NOMO-1 treated with dmso at 0.1 percent for 144 hours (cell line): Measurements from ENCODE around the gene FHDC1.

Experiments used
- DNase-seq: peaks from one replicate; lab custom pipeline; 2025; ENCODE audit not compliant: unreplicated experiment; lab: John Stamatoyannopoulos, UW

The FHDC1 gene

GRCh38 chr4:152936446-152937335 is 568 bp downstream of the FHDC1 start:
- no peak for DNase-seq

- no peak for DNase-seq
Measured at GRCh38 chr4:152937336-152938236, 1.5 kb downstream of the FHDC1 start.

- DNase-seq: no peak
Measured at GRCh38 chr4:152938237-152938947, 2.3 kb downstream of the FHDC1 start.

GRCh38 chr4:152939621-152940020 is 3.5 kb downstream of the FHDC1 start:
- no peak for DNase-seq

- DNase-seq: no peak
Measured at GRCh38 chr4:152940461-152940860, 4.3 kb downstream of the FHDC1 start.

GRCh38 chr4:152941411-152941810 is 5.3 kb downstream of the FHDC1 start:
- DNase-seq: no peak

- DNase-seq: no peak
Measured at GRCh38 chr4:152942346-152942745, 6.2 kb downstream of the FHDC1 start.

- no peak for DNase-seq
Measured at GRCh38 chr4:152943672-152944071, 7.5 kb downstream of the FHDC1 start.

- no peak for DNase-seq
Measured at GRCh38 chr4:152944666-152945320, 8.7 kb downstream of the FHDC1 start.

- DNase-seq: no peak
Measured at GRCh38 chr4:152945639-152946038, 9.5 kb downstream of the FHDC1 start.

GRCh38 chr4:152946446-152946845 is 10.3 kb downstream of the FHDC1 start:
- no peak for DNase-seq

GRCh38 chr4:152947311-152947710 is 11.2 kb downstream of the FHDC1 start:
- no peak for DNase-seq

- DNase-seq: no peak
Measured at GRCh38 chr4:152949930-152950329, 13.8 kb downstream of the FHDC1 start.

- DNase-seq: no peak
Measured at GRCh38 chr4:152950402-152951274, 14.5 kb downstream of the FHDC1 start.

- DNase-seq: no peak
Measured at GRCh38 chr4:152951348-152951747, 15.2 kb downstream of the FHDC1 start.

GRCh38 chr4:152953514-152953913 is 17.4 kb downstream of the FHDC1 start:
- DNase-seq: no peak

- no peak for DNase-seq
Measured at GRCh38 chr4:152954741-152955140, 18.6 kb downstream of the FHDC1 start.

GRCh38 chr4:152956147-152956546 is 20.0 kb downstream of the FHDC1 start:
- DNase-seq: no peak

GRCh38 chr4:152956650-152957436 is 20.7 kb downstream of the FHDC1 start:
- no peak for DNase-seq
